Spleen (tissue), 11 donors: ENCODE measurements around the gene PDXK. TPM values are rescaled to one million over a fixed set of nuclear protein-coding genes. Genes with fewer than 3 reads are reported as not detected.

Experiments used
- DNase-seq: peaks from one replicate; pipeline ENCODE4 v3.0.0-alpha.2; 2020
- H3K27ac ChIP-seq, 8 donors: fragments of 200-600 bp; sonication (generic) in 7 of 8; 1 replicate in 4 of 8; 2 replicates in 4 of 8; pipeline versions ENCODE4 v1.5.0 to v1.8.0; 2016 to 2021; ENCODE audit warnings: inconsistent platforms in 4 of 8, mild to moderate bottlenecking in 4 of 8, moderate library complexity in 1 of 8
- H3K27me3 ChIP-seq, 7 donors: fragments of 200-600 bp; sonication (generic) in 6 of 7; replicated peaks in 1 of 7; 1 replicate in 4 of 7; 2 replicates in 3 of 7; pipeline versions ENCODE4 v1.5.0 to v1.8.0; 2016 to 2021; ENCODE audit warnings: inconsistent platforms in 3 of 7, mild to moderate bottlenecking in 1 of 7
- H3K36me3 ChIP-seq, 6 donors: fragments of 200-600 bp; sonication (generic) in 5 of 6; 1 replicate in 4 of 6; 2 replicates in 2 of 6; pipeline versions ENCODE4 v1.5.0 to v1.8.0; 2016 to 2021; ENCODE audit warnings: inconsistent platforms in 2 of 6
- H3K4me1 ChIP-seq, 6 donors: fragments of 200-600 bp; sonication (generic) in 5 of 6; 1 replicate in 3 of 6; 2 replicates in 3 of 6; pipeline versions ENCODE4 v1.5.0 to v1.8.0; 2016 to 2021; ENCODE audit warnings: inconsistent platforms in 3 of 6
- H3K4me3 ChIP-seq, 8 donors: fragments of 200-600 bp; sonication (generic) in 7 of 8; 1 replicate in 4 of 8; 2 replicates in 4 of 8; pipeline versions ENCODE4 v1.5.0 to v1.8.0; 2016 to 2021; ENCODE audit warnings: inconsistent platforms in 4 of 8, mild to moderate bottlenecking in 4 of 8, moderate library complexity in 2 of 8
- H3K9me3 ChIP-seq, 8 donors: fragments of 200-600 bp; sonication (generic) in 7 of 8; 1 replicate in 4 of 8; 2 replicates in 4 of 8; pipeline versions ENCODE4 v1.5.0 to v1.8.0; 2016 to 2021; ENCODE audit warnings: inconsistent platforms in 4 of 8
- CTCF ChIP-seq, 11 experiments: fragments of 200-600 bp in 7 of 11; fragments of 450-650 bp in 4 of 11; sonication (generic) in 4 of 11; IDR thresholded peaks in 8 of 11; conservative IDR thresholded peaks in 3 of 11; 1 replicate in 7 of 11; 2 replicates in 4 of 11; pipeline versions ENCODE4 v1.4.0 to v1.8.0; 2016 to 2021; ENCODE audit warnings: antibody characterized with exemption in 11 of 11, inconsistent platforms in 4 of 11, mild to moderate bottlenecking in 1 of 11
- POLR2A ChIP-seq, 3 donors: fragments of 450-650 bp; IDR thresholded peaks; one replicate each; pipeline ENCODE4 v1.5.1; 2017; ENCODE audit warnings: antibody characterized with exemption in 3 of 3, mild to moderate bottlenecking in 1 of 3
- POLR2AphosphoS5 ChIP-seq, 3 donors: sonication (generic); formaldehyde crosslinking; IDR thresholded peaks; one replicate each; pipeline ENCODE4 v1.5.1; 2017; ENCODE audit warnings: antibody characterized with exemption in 3 of 3
- WGBS, 5 donors: extraction: QIAGEN DNeasy Blood & Tissue Kit in 3 of 5; methylation state at CpG; one replicate each; pipeline versions ENCODE4 v1.1.5 to v1.1.7; 2013 to 2018; 5-methylcytosine and 5-hydroxymethylcytosine counted together
- intact Hi-C: fragments of 100-400 bp; cut with DNase I; formaldehyde crosslinking; loops from one replicate; pipeline ENCODE4 v1.15.0; 2023; ENCODE audit warnings: low total_unique reads
- polyA plus RNA-seq, 3 donors: library from polyadenylated mRNA; stranded (reverse); fragments of 200-250 nt; gene quantifications; one replicate each; pipeline ENCODE4 v1.2.1, GENCODE V29; 2013
- small RNA-seq, 4 donors: library from RNA; depleted of rRNA; stranded (forward); fragments of <200 nt; gene quantifications; one replicate each; pipeline ENCODE3, GENCODE V24; 2016
- total RNA-seq, 7 donors: library from RNA; depleted of rRNA in 3 of 7; stranded (reverse); fragments of >200 nt in 3 of 7; fragmentation: NEBNext Ultra II Directional in 4 of 7; extraction: Animal tissue kit (Norgen Biotek cat#: 25700) in 4 of 7; gene quantifications; one replicate each; pipeline versions ENCODE4 v1.1.0 to v1.2.1, GENCODE V29; 2016 to 2021
- donor health status: healthy with polysubstance abuse.
- donor health status: DM: no; HTN: no; CAD: no; lungs with moderate emphysema.
- donor health status: DM: no; HTN: no; CAD: no.
- donor health status: Bipolar disorder and iron deficiency.
- donor health status: healthy.
- donor health status: DM: no; HTN: no; CAD: no.
- donor health status: DM: yes; HTN: yes; CAD: no.

The PDXK gene
- total and polyA plus RNA-seq, 10 donors, result 17.9 to 82.9 (median 51.0) TPM

DNA sequence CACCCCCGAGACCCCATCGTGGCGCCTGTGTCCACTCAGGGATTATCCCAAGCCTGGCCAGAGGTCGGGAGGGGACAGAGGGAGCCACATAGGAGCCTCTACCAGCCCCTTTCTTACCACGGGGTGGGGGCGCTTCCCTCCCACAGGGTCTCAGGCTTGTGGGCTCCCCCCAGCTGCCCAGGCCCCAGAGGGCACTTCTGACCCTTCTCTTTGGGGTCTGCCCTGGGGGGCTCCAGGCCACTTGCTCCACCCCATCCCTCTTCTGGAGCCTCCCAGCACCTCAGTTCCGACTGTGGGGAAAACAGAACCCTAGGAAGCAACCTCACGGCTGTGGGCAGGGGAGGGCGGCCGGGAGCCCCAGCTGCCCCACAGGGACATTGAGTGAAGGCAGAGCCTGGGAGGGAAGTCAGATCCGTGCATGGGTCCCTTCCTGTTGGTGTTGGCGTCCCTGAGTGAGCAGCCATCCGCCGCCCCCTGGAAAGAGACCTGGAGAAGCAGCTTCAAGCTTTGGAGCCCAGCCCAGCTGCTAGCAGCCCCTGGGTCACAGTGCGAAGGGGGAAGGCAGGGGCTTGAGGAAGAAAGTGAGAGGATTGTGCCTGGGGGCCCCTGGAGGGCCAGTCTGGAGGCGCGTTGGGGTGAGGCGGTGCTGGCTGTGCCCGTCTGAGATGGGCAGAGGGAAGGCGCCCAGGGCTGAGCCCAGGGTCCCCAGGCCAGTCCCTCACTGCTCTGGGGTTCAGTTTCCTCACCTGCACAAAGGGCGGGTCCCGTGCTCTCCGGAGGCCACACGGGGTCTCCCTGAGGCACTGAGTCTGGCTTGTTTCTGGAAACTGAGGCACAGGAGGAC, 92.6 kb downstream of the PDXK start:
- Histone ChIP-seq H3K36me3 (peaks cover 0 to 11% (median 0%) of the 10 kb centered on the region in 6 donors), H3K9me3 (no peaks in the 10 kb centered on the region), H3K27me3 (no peaks in the 10 kb centered on the region), H3K4me1 (peaks cover 14 to 68% (median 43%) of the 10 kb centered on the region in 6 donors), H3K4me3 (peak overlapping the region in 5 of 8 donors; percentile 6 to 54 (median 20)), H3K27ac (peak overlapping the region in 6 of 8 donors; percentile 36 to 77 (median 62))
- 60 to 74% (median 73%) methylated on average over 12 to 24 of the region's 24 CpGs for WGBS, 5 donors
- intact Hi-C loops, result loop anchor here (10.0 kb wide), 1 partner anchor 123 kb away; no protein-coding TSS in a partner anchor
- TF ChIP-seq CTCF (IDR thresholded peaks at IDR 0.05 in 8 of 11, conservative IDR thresholded peaks at IDR 0.05 in 3 of 11), result peak in 1 of 11 experiments; percentile 19
- TF ChIP-seq POLR2A (IDR thresholded peaks at IDR 0.05), result no peak
- no peak for TF ChIP-seq POLR2AphosphoS5 (IDR thresholded peaks at IDR 0.05)
- no peak for DNase-seq

Small RNAs within 50 kb of the gene (small RNA-seq; reads per million reads assigned to genes)
- gene AP001052.1, result 0 reads per million in 4 donors

Other genes with a start within 250 kb of the PDXK start
- 1 to 10 TPM in 2 of 7 donors, under 1 TPM in 3, not detected in 2; 0.19 to 1.9 (median 0.58) TPM for gene HSF2BP, start 59.6 kb upstream of the PDXK start, total RNA-seq
- gene HSF2BP, start 59.6 kb upstream of the PDXK start, polyA plus RNA-seq, result under 1 TPM; 0.13 to 0.35 (median 0.19) TPM
- gene RRP1B, start 59.6 kb upstream of the PDXK start, total RNA-seq, result 10 to 100 TPM; 25.3 to 28.9 (median 25.7) TPM
- gene RRP1B, start 59.6 kb upstream of the PDXK start, polyA plus RNA-seq, result 10 to 100 TPM in 2 of 3 donors, 1 to 10 TPM in 1; 7.9 to 11.6 (median 10.1) TPM
- gene CSTB, start 57.2 kb downstream of the PDXK start, total RNA-seq, result 10 to 100 TPM; 10.5 to 36.6 (median 28.6) TPM
- gene CSTB, start 57.2 kb downstream of the PDXK start, polyA plus RNA-seq, result 10 to 100 TPM; 39.6 to 93.8 (median 48.5) TPM
- 10 to 100 TPM; 11.5 to 26.9 (median 20.5) TPM for gene RRP1, start 70.4 kb downstream of the PDXK start, total RNA-seq
- gene RRP1, start 70.4 kb downstream of the PDXK start, polyA plus RNA-seq, result 10 to 100 TPM; 12.6 to 18.8 (median 15.8) TPM
- 10 to 100 TPM; 50.8 to 92.0 (median 64.5) TPM for gene AGPAT3, start 146.1 kb downstream of the PDXK start, total RNA-seq
- 10 to 100 TPM in 1 of 3 donors, 1 to 10 TPM in 2; 6.9 to 20.7 (median 8.3) TPM for gene AGPAT3, start 146.1 kb downstream of the PDXK start, polyA plus RNA-seq